SK-N-SH treated with all-trans-retinoic acid at 6 μM for 48 hours (cell line): Measurements from ENCODE around the gene ING3.

Source experiments
- ARNTL ChIP-seq: fragments of 450-650 bp; formaldehyde crosslinking; IDR thresholded peaks from 2 replicates; pipeline ENCODE4 v1.5.0; 2020; ENCODE audit warnings: low read depth, mild to moderate bottlenecking, moderate library complexity, borderline replicate concordance
- CSDC2 ChIP-seq: fragments of 250-450 bp; sonication (Bioruptor Pico); IDR thresholded peaks from 2 replicates; pipeline ENCODE4 v1.5.0; 2020; ENCODE audit warnings: mild to moderate bottlenecking, moderate library complexity
- ZFP30 ChIP-seq: fragments of 450-650 bp; formaldehyde crosslinking; IDR thresholded peaks from 2 replicates; pipeline ENCODE4 v1.5.0; 2022; ENCODE audit warnings: mild to moderate bottlenecking, moderate library complexity
- ZNF70 ChIP-seq: fragments of 450-650 bp; formaldehyde crosslinking; IDR thresholded peaks from 2 replicates; pipeline ENCODE4 v1.5.0; 2020; ENCODE audit warnings: mild to moderate bottlenecking, moderate library complexity
- ZNF8 ChIP-seq: fragments of 450-650 bp; formaldehyde crosslinking; IDR thresholded peaks from 2 replicates; pipeline ENCODE4 v1.5.0; 2020; ENCODE audit warnings: mild to moderate bottlenecking, moderate library complexity
- TF ChIP-seq, protein P1 (sequence below): fragments of 250-450 bp; sonication (Bioruptor Pico); IDR thresholded peaks from 2 replicates; pipeline ENCODE4 v1.5.1; 2020; ENCODE audit warnings: low read depth, mild to moderate bottlenecking, moderate library complexity
- TF ChIP-seq, protein P2 (sequence below): fragments of 250-450 bp; sonication (Bioruptor Pico); IDR thresholded peaks from 2 replicates; pipeline ENCODE4 v1.8.0; 2021; ENCODE audit warnings: low read depth, mild to moderate bottlenecking, moderate library complexity, borderline replicate concordance

GRCh38 chr7:121012170-121012874, 61.7 kb downstream of the ING3 start:
- TF ChIP-seq ZFP30 (CRISPR knock-in tag) (no peak), ZNF70 (CRISPR knock-in tag) (no peak), ZNF8 (CRISPR knock-in tag) (no peak), ARNTL (no peak), CSDC2 (no peak)
- TF ChIP-seq, protein P1, sequence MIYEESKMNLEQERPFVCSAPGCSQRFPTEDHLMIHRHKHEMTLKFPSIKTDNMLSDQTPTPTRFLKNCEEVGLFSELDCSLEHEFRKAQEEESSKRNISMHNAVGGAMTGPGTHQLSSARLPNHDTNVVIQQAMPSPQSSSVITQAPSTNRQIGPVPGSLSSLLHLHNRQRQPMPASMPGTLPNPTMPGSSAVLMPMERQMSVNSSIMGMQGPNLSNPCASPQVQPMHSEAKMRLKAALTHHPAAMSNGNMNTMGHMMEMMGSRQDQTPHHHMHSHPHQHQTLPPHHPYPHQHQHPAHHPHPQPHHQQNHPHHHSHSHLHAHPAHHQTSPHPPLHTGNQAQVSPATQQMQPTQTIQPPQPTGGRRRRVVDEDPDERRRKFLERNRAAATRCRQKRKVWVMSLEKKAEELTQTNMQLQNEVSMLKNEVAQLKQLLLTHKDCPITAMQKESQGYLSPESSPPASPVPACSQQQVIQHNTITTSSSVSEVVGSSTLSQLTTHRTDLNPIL: no peak
- TF ChIP-seq, protein P2, sequence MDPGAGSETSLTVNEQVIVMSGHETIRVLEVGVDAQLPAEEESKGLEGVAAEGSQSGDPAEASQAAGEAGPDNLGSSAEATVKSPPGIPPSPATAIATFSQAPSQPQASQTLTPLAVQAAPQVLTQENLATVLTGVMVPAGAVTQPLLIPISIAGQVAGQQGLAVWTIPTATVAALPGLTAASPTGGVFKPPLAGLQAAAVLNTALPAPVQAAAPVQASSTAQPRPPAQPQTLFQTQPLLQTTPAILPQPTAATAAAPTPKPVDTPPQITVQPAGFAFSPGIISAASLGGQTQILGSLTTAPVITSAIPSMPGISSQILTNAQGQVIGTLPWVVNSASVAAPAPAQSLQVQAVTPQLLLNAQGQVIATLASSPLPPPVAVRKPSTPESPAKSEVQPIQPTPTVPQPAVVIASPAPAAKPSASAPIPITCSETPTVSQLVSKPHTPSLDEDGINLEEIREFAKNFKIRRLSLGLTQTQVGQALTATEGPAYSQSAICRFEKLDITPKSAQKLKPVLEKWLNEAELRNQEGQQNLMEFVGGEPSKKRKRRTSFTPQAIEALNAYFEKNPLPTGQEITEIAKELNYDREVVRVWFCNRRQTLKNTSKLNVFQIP: no peak
